Pancreas (tissue), 10 donors: ENCODE measurements around the gene C16orf78. TPM values are rescaled to one million over a fixed set of nuclear protein-coding genes. Genes with fewer than 3 reads are reported as not detected.

Source experiments
- ATAC-seq, 4 donors: fragments of 200-7000 bp; cut with Tn5 transposase; one replicate each; pipeline versions ENCODE4 v1.8.0 to v1.9.1; 2020; ENCODE audit warnings: mild to moderate bottlenecking in 4 of 4, moderate library complexity in 4 of 4
- DNase-seq, 6 donors: peaks; one replicate each; pipeline ENCODE4 v3.0.0-alpha.2; 2020
- FAIRE-seq: peaks from 2 replicates; lab custom pipeline; 2012; peaks lifted over from hg19 to GRCh38; lab: Jason Lieb, UNC
- H3K27ac ChIP-seq, 4 donors: fragments of 200-600 bp; sonication (generic); 1 replicate in 3 of 4; 2 replicates in 1 of 4; pipeline versions ENCODE4 v1.5.0 to v1.8.0; 2020
- H3K27me3 ChIP-seq, 4 donors: fragments of 200-600 bp; one replicate each; pipeline ENCODE4 v1.8.0; 2021
- H3K36me3 ChIP-seq, 3 donors: fragments of 200-600 bp; sonication (generic) in 1 of 3; one replicate each; pipeline versions ENCODE4 v1.5.0 to v1.8.0; 2020 to 2021
- H3K4me1 ChIP-seq, 3 donors: fragments of 200-600 bp; one replicate each; pipeline ENCODE4 v1.8.0; 2021
- H3K4me3 ChIP-seq, 4 donors: fragments of 200-600 bp; sonication (generic) in 2 of 4; one replicate each; pipeline versions ENCODE4 v1.5.0 to v1.8.0; 2020 to 2021
- H3K9me3 ChIP-seq, 4 donors: fragments of 200-600 bp; one replicate each; pipeline ENCODE4 v1.8.0; 2021
- CTCF ChIP-seq, 4 donors: fragments of 200-600 bp; sonication (generic) in 3 of 4; IDR thresholded peaks; one replicate each; pipeline versions ENCODE4 v1.5.0 to v1.8.0; 2021; ENCODE audit warnings: antibody characterized with exemption in 4 of 4
- WGBS, 2 donors: extraction: QIAGEN DNeasy Blood & Tissue Kit; methylation state at CpG; one replicate each; pipeline ENCODE4 v1.1.7; 2013; 5-methylcytosine and 5-hydroxymethylcytosine counted together
- intact Hi-C, 3 donors: fragments of 100-400 bp; cut with DNase I; formaldehyde crosslinking; loops; one replicate each; pipeline versions ENCODE4 v1.11.1 to v1.14.2; 2022
- polyA plus RNA-seq, 2 donors: library from polyadenylated mRNA; stranded (reverse); fragments of 200-250 nt; gene quantifications; one replicate each; pipeline ENCODE4 v1.2.3, GENCODE V29; 2013
- total RNA-seq, 6 donors: library from RNA; stranded (reverse); fragmentation: NEBNext Ultra II Directional in 4 of 6; extraction: Animal tissue kit (Norgen Biotek cat#: 25700) in 4 of 6; gene quantifications; one replicate each; pipeline versions ENCODE4 v1.2.1 to v1.2.4, GENCODE V29; 2021 to 2023
- donor health status: healthy with polysubstance abuse.
- donor health status: DM: no; HTN: no; CAD: no; lungs with moderate emphysema.
- donor health status: DM: no; HTN: no; CAD: no.
- donor health status: control.
- donor health status: control.
- donor health status: Bipolar disorder and iron deficiency.
- donor health status: DM: yes; HTN: yes; CAD: no.
- donor health status: DM: no; HTN: no; CAD: no.
- donor health status: DM: no; HTN: no; CAD: no.
- donor health status: DM: yes; HTN: yes; CAD: no.

C16orf78 gene
- total and polyA plus RNA-seq, 8 donors: not detected

GRCh38 chr16:49419006-49419405 lies 45.4 kb downstream of the C16orf78 start:
- TF ChIP-seq CTCF (IDR thresholded peaks at IDR 0.05): no peak
- ATAC-seq (no peak), DNase-seq (no peak), FAIRE-seq (no peak)
- 65 to 67% methylated on average over 13 of the region's 13 CpGs for WGBS, 2 donors
- Histone ChIP-seq H3K9me3 (no peaks in the 10 kb centered on the region), H3K36me3 (no peaks in the 10 kb centered on the region), H3K4me1 (no peaks in the 10 kb centered on the region), H3K27ac (no peak overlapping the region), H3K4me3 (no peak overlapping the region), H3K27me3 (no peaks in the 10 kb centered on the region)
- intact Hi-C loops: no loop called here

GRCh38 chr16:49419862-49420261 lies 46.3 kb downstream of the C16orf78 start:
- no peak for ATAC-seq
- no peak for TF ChIP-seq CTCF (IDR thresholded peaks at IDR 0.05)
- intact Hi-C loops: no loop called here
- no peaks in the 10 kb centered on the region for H3K4me1 ChIP-seq
- no peak overlapping the region for H3K27ac ChIP-seq
- no peak overlapping the region for H3K4me3 ChIP-seq
- no peak for DNase-seq
- no peaks in the 10 kb centered on the region for H3K36me3 ChIP-seq
- H3K9me3 ChIP-seq: no peaks in the 10 kb centered on the region
- 24% methylated on average over 3 of the region's 3 CpGs for WGBS, 2 donors
- no peaks in the 10 kb centered on the region for H3K27me3 ChIP-seq
- FAIRE-seq: no peak

GRCh38 chr16:49422896-49423295 lies 49.3 kb downstream of the C16orf78 start:
- Histone ChIP-seq H3K36me3 (no peaks in the 10 kb centered on the region), H3K4me3 (no peak overlapping the region), H3K9me3 (no peaks in the 10 kb centered on the region), H3K27ac (no peak overlapping the region), H3K27me3 (no peaks in the 10 kb centered on the region), H3K4me1 (no peaks in the 10 kb centered on the region)
- intact Hi-C loops: no loop called here
- 24 to 46% methylated on average over 5 of the region's 5 CpGs for WGBS, 2 donors
- ATAC-seq (no peak), DNase-seq (no peak), FAIRE-seq (no peak)
- TF ChIP-seq CTCF (IDR thresholded peaks at IDR 0.05): no peak

- no peak for ATAC-seq
- intact Hi-C loops: no loop called here
- Histone ChIP-seq H3K9me3 (no peaks in the 10 kb centered on the region), H3K27me3 (no peaks in the 10 kb centered on the region), H3K27ac (no peak overlapping the region), H3K4me3 (no peak overlapping the region), H3K36me3 (no peaks in the 10 kb centered on the region), H3K4me1 (no peaks in the 10 kb centered on the region)
- DNase-seq: no peak
- 91 to 94% methylated on average over 6 of the region's 6 CpGs for WGBS, 2 donors
- no peak for FAIRE-seq
- no peak for TF ChIP-seq CTCF (IDR thresholded peaks at IDR 0.05)
These were observed 51.4 kb downstream of the C16orf78 start for GRCh38 chr16:49424961-49425360.

GRCh38 chr16:49427771-49428170 lies 54.2 kb downstream of the C16orf78 start:
- no peaks in the 10 kb centered on the region for H3K36me3 ChIP-seq
- intact Hi-C loops: no loop called here
- TF ChIP-seq CTCF (IDR thresholded peaks at IDR 0.05): no peak
- DNase-seq: no peak
- no peak overlapping the region for H3K27ac ChIP-seq
- FAIRE-seq: no peak
- no peaks in the 10 kb centered on the region for H3K27me3 ChIP-seq
- no peaks in the 10 kb centered on the region for H3K9me3 ChIP-seq
- WGBS, 2 donors: 74% methylated on average over 4 of the region's 4 CpGs
- no peaks in the 10 kb centered on the region for H3K4me1 ChIP-seq
- no peak for ATAC-seq
- no peak overlapping the region for H3K4me3 ChIP-seq
